Measurements from ENCODE around the gene TAS2R20. TPM values are rescaled to one million over a fixed set of nuclear protein-coding genes. Genes with fewer than 3 reads are reported as not detected.

Gene TAS2R20
- total and polyA plus RNA-seq, 2 donors (not counting 1 experiment from before 2014, with no cell fraction given), result 0.22 to 3.3 TPM

GRCh38 chr12:11026118-11026517 is 28.0 kb upstream of the TAS2R20 start:
- no peaks in the 10 kb centered on the region for H3K9me3 ChIP-seq (ENCODE audit: control insufficient read depth, insufficient read depth, low read depth, low read length)
- no peaks in the 10 kb centered on the region for H3K27me3 ChIP-seq (ENCODE audit: control insufficient read depth, insufficient read depth, low read length)
- H3K36me3 ChIP-seq (ENCODE audit: control insufficient read depth, insufficient read depth, low read length), result no peaks in the 10 kb centered on the region
- TF ChIP-seq EZH2 (IDR thresholded peaks at IDR 0.05; ENCODE audit: low read length, missing control alignments), result no peak
- no peak for TF ChIP-seq CTCF (conservative IDR thresholded peaks at IDR 0.05 in 1 of 2, IDR thresholded peaks at IDR 0.05 in 1 of 2; ENCODE audit: low read depth in 1 of 2, low read length in 2 of 2)
- H2AFZ ChIP-seq (ENCODE audit: low read length), result no peak overlapping the region
- no peaks in the 10 kb centered on the region for H3K79me2 ChIP-seq (ENCODE audit: control insufficient read depth, insufficient read depth, low read length)
- H3K9ac ChIP-seq (ENCODE audit: insufficient read depth, low read length), result no peak overlapping the region
- no peak overlapping the region for H3K4me2 ChIP-seq (ENCODE audit: extremely low read depth, insufficient read depth, low read length)
- H3K4me3 ChIP-seq (replicated peaks in 1 of 4; ENCODE audit: control extremely low read depth in 1 of 4, insufficient read depth in 1 of 4, low read depth in 3 of 4, low read length in 4 of 4), result no peak overlapping the region
- H4K20me1 ChIP-seq (ENCODE audit: control insufficient read depth, extremely low read depth, insufficient read depth, low read length), result no peaks in the 10 kb centered on the region
- H3K27ac ChIP-seq (ENCODE audit: insufficient read depth, low read length), result no peak overlapping the region
- DNase-seq (ENCODE audit: low read depth in 2 of 2), result no peak
- H3K4me1 ChIP-seq (ENCODE audit: control insufficient read depth, extremely low read depth, insufficient read depth, low read length), result no peaks in the 10 kb centered on the region

- H3K4me2 ChIP-seq (ENCODE audit: extremely low read depth, insufficient read depth, low read length), result no peak overlapping the region
- no peaks in the 10 kb centered on the region for H3K27me3 ChIP-seq (ENCODE audit: control insufficient read depth, insufficient read depth, low read length)
- H3K4me1 ChIP-seq (ENCODE audit: control insufficient read depth, extremely low read depth, insufficient read depth, low read length), result no peaks in the 10 kb centered on the region
- no peak for DNase-seq (ENCODE audit: low read depth in 2 of 2)
- no peak overlapping the region for H3K9ac ChIP-seq (ENCODE audit: insufficient read depth, low read length)
- no peak overlapping the region for H2AFZ ChIP-seq (ENCODE audit: low read length)
- no peaks in the 10 kb centered on the region for H3K79me2 ChIP-seq (ENCODE audit: control insufficient read depth, insufficient read depth, low read length)
- no peaks in the 10 kb centered on the region for H3K36me3 ChIP-seq (ENCODE audit: control insufficient read depth, insufficient read depth, low read length)
- H3K9me3 ChIP-seq (ENCODE audit: control insufficient read depth, insufficient read depth, low read depth, low read length), result no peaks in the 10 kb centered on the region
- TF ChIP-seq EZH2 (IDR thresholded peaks at IDR 0.05; ENCODE audit: low read length, missing control alignments), result no peak
- TF ChIP-seq CTCF (conservative IDR thresholded peaks at IDR 0.05 in 1 of 2, IDR thresholded peaks at IDR 0.05 in 1 of 2; ENCODE audit: low read depth in 1 of 2, low read length in 2 of 2), result no peak
- no peak overlapping the region for H3K4me3 ChIP-seq (replicated peaks in 1 of 4; ENCODE audit: control extremely low read depth in 1 of 4, insufficient read depth in 1 of 4, low read depth in 3 of 4, low read length in 4 of 4)
- no peak overlapping the region for H3K27ac ChIP-seq (ENCODE audit: insufficient read depth, low read length)
- H4K20me1 ChIP-seq (ENCODE audit: control insufficient read depth, extremely low read depth, insufficient read depth, low read length), result no peaks in the 10 kb centered on the region
These were observed 25.3 kb upstream of the TAS2R20 start for GRCh38 chr12:11023387-11023786.

- H3K4me1 ChIP-seq (ENCODE audit: control insufficient read depth, extremely low read depth, insufficient read depth, low read length), result no peaks in the 10 kb centered on the region
- H2AFZ ChIP-seq (ENCODE audit: low read length), result no peak within 1 kb of the TSS
- no peaks in the 10 kb centered on the region for H3K27me3 ChIP-seq (ENCODE audit: control insufficient read depth, insufficient read depth, low read length)
- H3K27ac ChIP-seq (ENCODE audit: insufficient read depth, low read length), result no peak within 1 kb of the TSS
- TF ChIP-seq EZH2 (IDR thresholded peaks at IDR 0.05; ENCODE audit: low read length, missing control alignments), result no peak
- no peak for TF ChIP-seq CTCF (conservative IDR thresholded peaks at IDR 0.05 in 1 of 2, IDR thresholded peaks at IDR 0.05 in 1 of 2; ENCODE audit: low read depth in 1 of 2, low read length in 2 of 2)
- H3K4me2 ChIP-seq (ENCODE audit: extremely low read depth, insufficient read depth, low read length), result no peak within 1 kb of the TSS
- H3K4me3 ChIP-seq (replicated peaks in 1 of 4; ENCODE audit: control extremely low read depth in 1 of 4, insufficient read depth in 1 of 4, low read depth in 3 of 4, low read length in 4 of 4), result no peak within 1 kb of the TSS
- no peaks in the 10 kb centered on the region for H3K9me3 ChIP-seq (ENCODE audit: control insufficient read depth, insufficient read depth, low read depth, low read length)
- no peaks in the 10 kb centered on the region for H3K79me2 ChIP-seq (ENCODE audit: control insufficient read depth, insufficient read depth, low read length)
- no peaks in the 10 kb centered on the region for H3K36me3 ChIP-seq (ENCODE audit: control insufficient read depth, insufficient read depth, low read length)
- H3K9ac ChIP-seq (ENCODE audit: insufficient read depth, low read length), result no peak within 1 kb of the TSS
- H4K20me1 ChIP-seq (ENCODE audit: control insufficient read depth, extremely low read depth, insufficient read depth, low read length), result no peaks in the 10 kb centered on the region
- DNase-seq (ENCODE audit: low read depth in 2 of 2), result no peak
These were observed 24.4 kb upstream of the TAS2R20 start, which contains the start of gene TAS2R19 for GRCh38 chr12:11022520-11022919. Gene TAS2R19 (minus strand): TSS chr12:11022620. CDS start chr12:11022571, 49 bp downstream.
